M059J (cell line): Measurements from ENCODE around the gene DESI2. TPM values are rescaled to one million over a fixed set of nuclear protein-coding genes. Genes with fewer than 3 reads are reported as not detected.

Source experiments
- DNase-seq: peaks from one replicate; pipeline ENCODE4 v3.0.0-alpha.2; 2012; ENCODE audit warnings: low read depth
- total RNA-seq: library from RNA; depleted of rRNA; stranded (reverse); fragments of >200 nt; shearing (Covaris generic); gene quantifications from 2 replicates; pipeline ENCODE4 v1.2.3, GENCODE V29; 2014; rRNA removed

The DESI2 gene
- total RNA-seq: 37.2 and 59.0 TPM in 2 replicates

- DNase-seq: peak; percentile 99
These were observed at the start of gene DESI2 for GRCh38 chr1:244652623-244653438. TSS of gene DESI2 (plus strand) at chr1:244653126. CDS start at chr1:244653314, 188 bp downstream.

- DNase-seq: peak; percentile 34
These were observed 49.4 kb upstream of the DESI2 start for GRCh38 chr1:244603498-244603897.

- DNase-seq: no peak
These were observed 47.0 kb upstream of the DESI2 start for GRCh38 chr1:244605835-244606370.

GRCh38 chr1:244614113-244614836 lies 38.7 kb upstream of the DESI2 start:
- no peak for DNase-seq

GRCh38 chr1:244614879-244615278 lies 38.0 kb upstream of the DESI2 start:
- DNase-seq: no peak

GRCh38 chr1:244615301-244615700 lies 37.6 kb upstream of the DESI2 start:
- no peak for DNase-seq

- DNase-seq: no peak
These were observed 26.2 kb upstream of the DESI2 start for GRCh38 chr1:244626709-244627108.

GRCh38 chr1:244628789-244629188 lies 24.1 kb upstream of the DESI2 start:
- DNase-seq: no peak

- DNase-seq: no peak
These were observed 19.8 kb upstream of the DESI2 start for GRCh38 chr1:244633140-244633539.

GRCh38 chr1:244634546-244634945 lies 18.4 kb upstream of the DESI2 start:
- DNase-seq: no peak

- no peak for DNase-seq
These were observed 16.3 kb upstream of the DESI2 start for GRCh38 chr1:244636488-244637259.

GRCh38 chr1:244639561-244639960 lies 13.4 kb upstream of the DESI2 start:
- DNase-seq: no peak

GRCh38 chr1:244640917-244641316 lies 12.0 kb upstream of the DESI2 start:
- no peak for DNase-seq

- no peak for DNase-seq
These were observed 10.4 kb upstream of the DESI2 start for GRCh38 chr1:244642526-244642925.

GRCh38 chr1:244642988-244643387 lies 9.9 kb upstream of the DESI2 start:
- no peak for DNase-seq

GRCh38 chr1:244645414-244645813 lies 7.5 kb upstream of the DESI2 start:
- DNase-seq: no peak

- no peak for DNase-seq
These were observed 7.0 kb upstream of the DESI2 start for GRCh38 chr1:244645890-244646289.

GRCh38 chr1:244647819-244648218 lies 5.1 kb upstream of the DESI2 start:
- no peak for DNase-seq

GRCh38 chr1:244651956-244652622 lies 837 bp upstream of the DESI2 start:
- DNase-seq: no peak

- peak; percentile 28 for DNase-seq
These were observed 647 bp downstream of the DESI2 start for GRCh38 chr1:244653439-244654107.
